ENCODE data around the gene SUSD4. TPM values are rescaled to one million over a fixed set of nuclear protein-coding genes. Genes with fewer than 3 reads are reported as not detected.

SUSD4 gene
- polyA plus RNA-seq, 1 of the 3 experiments (the other 2 are of a cell fraction), result 0.31 TPM

- no peak overlapping the region for H3K4me2 ChIP-seq
- POLR2A ChIA-PET, result no interaction called here
- no peak overlapping the region for H3K27ac ChIP-seq (ENCODE audit: low read depth in 2 of 2, low read length in 1 of 2)
- H3K9me2 ChIP-seq, result no peaks in the 10 kb centered on the region
- CTCF ChIA-PET, result no interaction called here
- H3K9ac ChIP-seq, result no peak overlapping the region
- no peaks in the 10 kb centered on the region for H3K27me3 ChIP-seq (ENCODE audit: insufficient read depth)
- no peaks in the 10 kb centered on the region for H3K4me1 ChIP-seq (ENCODE audit: control insufficient read depth in 1 of 2, insufficient read depth in 2 of 2, low read depth in 1 of 2, low read length in 1 of 2)
- H2AFZ ChIP-seq (ENCODE audit: low read depth), result no peak overlapping the region
- H3K36me3 ChIP-seq (replicated peaks in 1 of 2; ENCODE audit: control insufficient read depth in 1 of 2, insufficient read depth in 2 of 2, low read length in 1 of 2), result no peaks in the 10 kb centered on the region
- no peak overlapping the region for H3K4me3 ChIP-seq (ENCODE audit: low read depth in 2 of 2, low read length in 1 of 2)
- no peaks in the 10 kb centered on the region for H3K79me2 ChIP-seq (ENCODE audit: insufficient read depth)
- DNase-seq, result no peak
- no peaks in the 10 kb centered on the region for H3K9me3 ChIP-seq
- no peaks in the 10 kb centered on the region for H4K20me1 ChIP-seq (ENCODE audit: insufficient read depth)
- WGBS (ENCODE audit: low lambda C conversion rate), result 22% methylated on average over 3 of the region's 3 CpGs
- no peaks in the 10 kb centered on the region for H3F3A ChIP-seq (replicated peaks; ENCODE audit: insufficient read depth)
- TF ChIP-seq, protein P1, sequence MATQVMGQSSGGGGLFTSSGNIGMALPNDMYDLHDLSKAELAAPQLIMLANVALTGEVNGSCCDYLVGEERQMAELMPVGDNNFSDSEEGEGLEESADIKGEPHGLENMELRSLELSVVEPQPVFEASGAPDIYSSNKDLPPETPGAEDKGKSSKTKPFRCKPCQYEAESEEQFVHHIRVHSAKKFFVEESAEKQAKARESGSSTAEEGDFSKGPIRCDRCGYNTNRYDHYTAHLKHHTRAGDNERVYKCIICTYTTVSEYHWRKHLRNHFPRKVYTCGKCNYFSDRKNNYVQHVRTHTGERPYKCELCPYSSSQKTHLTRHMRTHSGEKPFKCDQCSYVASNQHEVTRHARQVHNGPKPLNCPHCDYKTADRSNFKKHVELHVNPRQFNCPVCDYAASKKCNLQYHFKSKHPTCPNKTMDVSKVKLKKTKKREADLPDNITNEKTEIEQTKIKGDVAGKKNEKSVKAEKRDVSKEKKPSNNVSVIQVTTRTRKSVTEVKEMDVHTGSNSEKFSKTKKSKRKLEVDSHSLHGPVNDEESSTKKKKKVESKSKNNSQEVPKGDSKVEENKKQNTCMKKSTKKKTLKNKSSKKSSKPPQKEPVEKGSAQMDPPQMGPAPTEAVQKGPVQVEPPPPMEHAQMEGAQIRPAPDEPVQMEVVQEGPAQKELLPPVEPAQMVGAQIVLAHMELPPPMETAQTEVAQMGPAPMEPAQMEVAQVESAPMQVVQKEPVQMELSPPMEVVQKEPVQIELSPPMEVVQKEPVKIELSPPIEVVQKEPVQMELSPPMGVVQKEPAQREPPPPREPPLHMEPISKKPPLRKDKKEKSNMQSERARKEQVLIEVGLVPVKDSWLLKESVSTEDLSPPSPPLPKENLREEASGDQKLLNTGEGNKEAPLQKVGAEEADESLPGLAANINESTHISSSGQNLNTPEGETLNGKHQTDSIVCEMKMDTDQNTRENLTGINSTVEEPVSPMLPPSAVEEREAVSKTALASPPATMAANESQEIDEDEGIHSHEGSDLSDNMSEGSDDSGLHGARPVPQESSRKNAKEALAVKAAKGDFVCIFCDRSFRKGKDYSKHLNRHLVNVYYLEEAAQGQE (IDR thresholded peaks at IDR 0.05; ENCODE audit: low read depth, low read length), result no peak
- TF ChIP-seq NFIC (IDR thresholded peaks at IDR 0.05; ENCODE audit: borderline replicate concordance) (no peak), CHD2 (IDR thresholded peaks at IDR 0.05; ENCODE audit: low read length, partially characterized antibody) (no peak), MXI1 (IDR thresholded peaks at IDR 0.05; ENCODE audit: low read depth, low read length) (no peak), MEF2A (IDR thresholded peaks at IDR 0.05; ENCODE audit: borderline replicate concordance, low read depth) (no peak), GATA2 (CRISPR knock-in tag; IDR thresholded peaks at IDR 0.05) (no peak), ELF1 (IDR thresholded peaks at IDR 0.05) (no peak), GABPA (IDR thresholded peaks at IDR 0.05; ENCODE audit: low read depth) (no peak), FOSL2 (IDR thresholded peaks at IDR 0.05; ENCODE audit: borderline replicate concordance, low read depth) (no peak)
Observed at GRCh38 chr1:223289621-223290020, 74.4 kb downstream of the SUSD4 start.

DNA sequence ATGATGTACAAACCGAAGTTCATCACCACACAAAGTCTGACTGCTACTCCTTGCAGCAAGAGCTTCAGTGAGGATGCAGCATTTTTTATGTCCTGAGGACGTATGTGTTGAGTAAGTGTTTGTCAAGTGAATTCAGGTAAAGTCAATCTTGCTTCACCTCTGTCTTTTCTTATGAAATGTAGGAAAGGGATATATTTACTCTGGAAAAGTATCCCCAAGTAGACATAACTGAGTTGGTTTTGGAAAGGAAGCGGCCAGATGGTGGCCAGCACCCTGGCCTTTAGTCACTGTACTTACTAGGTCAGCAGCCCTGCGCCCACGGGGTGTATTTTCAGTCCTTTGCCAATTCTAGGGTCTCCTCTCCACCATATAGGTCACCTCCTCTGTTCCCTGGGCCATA, 75.2 kb downstream of the SUSD4 start:
- no peaks in the 10 kb centered on the region for H3K79me2 ChIP-seq (ENCODE audit: insufficient read depth)
- H3K4me3 ChIP-seq (ENCODE audit: low read depth in 2 of 2, low read length in 1 of 2), result no peak overlapping the region
- no peaks in the 10 kb centered on the region for H3K36me3 ChIP-seq (replicated peaks in 1 of 2; ENCODE audit: control insufficient read depth in 1 of 2, insufficient read depth in 2 of 2, low read length in 1 of 2)
- no peaks in the 10 kb centered on the region for H3K9me3 ChIP-seq
- H3K4me1 ChIP-seq (ENCODE audit: control insufficient read depth in 1 of 2, insufficient read depth in 2 of 2, low read depth in 1 of 2, low read length in 1 of 2), result no peaks in the 10 kb centered on the region
- DNase-seq, result no peak
- 8% methylated on average over 5 of the region's 5 CpGs for WGBS (ENCODE audit: low lambda C conversion rate)
- no peak overlapping the region for H3K4me2 ChIP-seq
- no peaks in the 10 kb centered on the region for H4K20me1 ChIP-seq (ENCODE audit: insufficient read depth)
- POLR2A ChIA-PET, result no interaction called here
- CTCF ChIA-PET, result no interaction called here
- no peaks in the 10 kb centered on the region for H3F3A ChIP-seq (replicated peaks; ENCODE audit: insufficient read depth)
- no peak overlapping the region for H2AFZ ChIP-seq (ENCODE audit: low read depth)
- H3K9me2 ChIP-seq, result no peaks in the 10 kb centered on the region
- no peaks in the 10 kb centered on the region for H3K27me3 ChIP-seq (ENCODE audit: insufficient read depth)
- H3K27ac ChIP-seq (ENCODE audit: low read depth in 2 of 2, low read length in 1 of 2), result no peak overlapping the region
- H3K9ac ChIP-seq, result no peak overlapping the region
- TF ChIP-seq, protein P2, sequence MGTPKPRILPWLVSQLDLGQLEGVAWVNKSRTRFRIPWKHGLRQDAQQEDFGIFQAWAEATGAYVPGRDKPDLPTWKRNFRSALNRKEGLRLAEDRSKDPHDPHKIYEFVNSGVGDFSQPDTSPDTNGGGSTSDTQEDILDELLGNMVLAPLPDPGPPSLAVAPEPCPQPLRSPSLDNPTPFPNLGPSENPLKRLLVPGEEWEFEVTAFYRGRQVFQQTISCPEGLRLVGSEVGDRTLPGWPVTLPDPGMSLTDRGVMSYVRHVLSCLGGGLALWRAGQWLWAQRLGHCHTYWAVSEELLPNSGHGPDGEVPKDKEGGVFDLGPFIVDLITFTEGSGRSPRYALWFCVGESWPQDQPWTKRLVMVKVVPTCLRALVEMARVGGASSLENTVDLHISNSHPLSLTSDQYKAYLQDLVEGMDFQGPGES (IDR thresholded peaks at IDR 0.05; ENCODE audit: low read depth, low read length), result no peak
- TF ChIP-seq TEAD4 (IDR thresholded peaks at IDR 0.05; ENCODE audit: borderline replicate concordance, insufficient read depth) (no peak), USF1 (IDR thresholded peaks at IDR 0.05; ENCODE audit: borderline replicate concordance, low read depth) (no peak), FOXM1 (IDR thresholded peaks at IDR 0.05; ENCODE audit: low read depth) (no peak), EP300 (IDR thresholded peaks at IDR 0.05; ENCODE audit: borderline replicate concordance in 1 of 2, low read depth in 1 of 2, low read length in 1 of 2) (no peak), MXI1 (IDR thresholded peaks at IDR 0.05; ENCODE audit: low read depth, low read length) (no peak), EZH2phosphoT487 (IDR thresholded peaks at IDR 0.05; ENCODE audit: borderline replicate concordance, low read depth) (no peak), RAD21 (IDR thresholded peaks at IDR 0.05; ENCODE audit: low read length) (no peak), NFIC (IDR thresholded peaks at IDR 0.05; ENCODE audit: borderline replicate concordance) (no peak), GABPA (IDR thresholded peaks at IDR 0.05; ENCODE audit: low read depth) (no peak), NRF1 (IDR thresholded peaks at IDR 0.05; ENCODE audit: low read depth, low read length) (no peak), RFX5 (IDR thresholded peaks at IDR 0.05; ENCODE audit: low read length) (no peak), YY1 (IDR thresholded peaks at IDR 0.05; ENCODE audit: low read depth) (no peak), POLR2AphosphoS5 (IDR thresholded peaks at IDR 0.05; ENCODE audit: low read depth, low read length) (no peak)
- TF ChIP-seq, protein P1 (IDR thresholded peaks at IDR 0.05; ENCODE audit: low read depth, low read length), result no peak

Data from SK-N-SH (cell line).